Measurements from ENCODE around the gene PCDHA6.
"Not testable (repeated sequence)": the region's sequence is repeated elsewhere in the genome, so short reads cannot be mapped to it uniquely, and the experiment has no call there.

The PCDHA6 gene

GRCh38 chr5:140795259-140795641 is 32.5 kb upstream of the PCDHA6 start:
- Histone ChIP-seq H3K27ac (no peak overlapping the region), H3K4me3 (peak overlapping the region; percentile 50)
- TF ChIP-seq CTCF (IDR thresholded peaks at IDR 0.05), result no peak
- DNase-seq (ENCODE audit: low spot score), result no peak

- not testable (repeated sequence) for DNase-seq (ENCODE audit: low spot score); H3K4me3 ChIP-seq; H3K27ac ChIP-seq
Measured at GRCh38 chr5:140796072-140796717, 31.6 kb upstream of the PCDHA6 start.

- H3K27ac ChIP-seq, result no peak overlapping the region
- no peak for DNase-seq (ENCODE audit: low spot score)
- no peak overlapping the region for H3K4me3 ChIP-seq
- no peak for TF ChIP-seq CTCF (IDR thresholded peaks at IDR 0.05)
Measured at GRCh38 chr5:140796718-140797095, 31.1 kb upstream of the PCDHA6 start.

GRCh38 chr5:140800816-140801493 is 26.8 kb upstream of the PCDHA6 start, which contains the start of gene PCDHA3:
Gene PCDHA3, plus strand, starts transcription at chr5:140801057.
- H3K4me3 ChIP-seq, result peak within 1 kb of the TSS; percentile 66
- peak within 1 kb of the TSS in 1 of 2 donors; percentile 37 for H3K27ac ChIP-seq
- TF ChIP-seq CTCF (IDR thresholded peaks at IDR 0.05), result no peak
- DNase-seq (ENCODE audit: low spot score), result no peak

- peak overlapping the region in 1 of 2 donors; percentile 37 for H3K27ac ChIP-seq
- TF ChIP-seq CTCF (IDR thresholded peaks at IDR 0.05), result no peak
- DNase-seq (ENCODE audit: low spot score), result no peak
- peak overlapping the region; percentile 66 for H3K4me3 ChIP-seq
Measured at GRCh38 chr5:140801494-140801841, 26.3 kb upstream of the PCDHA6 start.

GRCh38 chr5:140802381-140802780 is 25.4 kb upstream of the PCDHA6 start:
- H3K27ac ChIP-seq; DNase-seq (ENCODE audit: low spot score): not testable (repeated sequence)
- H3K4me3 ChIP-seq, result peak overlapping the region; percentile 66

- peak overlapping the region; percentile 66 for H3K4me3 ChIP-seq
- no peak for TF ChIP-seq CTCF (IDR thresholded peaks at IDR 0.05)
- H3K27ac ChIP-seq, result no peak overlapping the region
- no peak for DNase-seq (ENCODE audit: low spot score)
Measured at GRCh38 chr5:140802781-140803271, 24.9 kb upstream of the PCDHA6 start.

Measured in coronary artery (tissue), 2 donors.